ENCODE results near the gene DEPDC1. TPM values are rescaled to one million over a fixed set of nuclear protein-coding genes. Genes with fewer than 3 reads are reported as not detected.
"Not testable (repeated sequence)": the region's sequence is repeated elsewhere in the genome, so short reads cannot be mapped to it uniquely, and the experiment has no call there.

Gene DEPDC1
- total RNA-seq, 2 donors from 2014 or later = 1.9 to 5.6 TPM

DNA sequence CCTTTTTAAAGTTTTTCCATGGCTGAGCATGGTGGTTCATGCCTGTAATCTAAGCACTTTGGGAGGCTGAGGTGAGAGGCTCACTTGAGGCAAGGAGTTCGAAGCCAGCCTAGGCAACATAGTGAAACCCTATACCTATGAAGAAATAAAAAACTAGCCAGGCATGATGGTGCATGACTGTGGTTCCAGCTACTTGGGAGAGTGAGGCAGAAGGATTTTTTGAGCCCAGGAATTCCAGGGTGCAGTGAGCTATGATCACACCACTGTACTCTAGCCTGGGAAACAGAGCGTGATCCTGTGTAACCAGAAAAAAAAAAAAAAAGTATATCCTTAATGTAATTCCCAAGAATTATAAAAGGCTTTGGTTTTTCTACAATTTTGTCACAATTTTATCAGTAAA, 17.4 kb downstream of the DEPDC1 start:
- ATAC-seq (no peak), DNase-seq (no peak)
- intact Hi-C loops (cut with DNase I, micrococcal nuclease) = no loop called here

DNA sequence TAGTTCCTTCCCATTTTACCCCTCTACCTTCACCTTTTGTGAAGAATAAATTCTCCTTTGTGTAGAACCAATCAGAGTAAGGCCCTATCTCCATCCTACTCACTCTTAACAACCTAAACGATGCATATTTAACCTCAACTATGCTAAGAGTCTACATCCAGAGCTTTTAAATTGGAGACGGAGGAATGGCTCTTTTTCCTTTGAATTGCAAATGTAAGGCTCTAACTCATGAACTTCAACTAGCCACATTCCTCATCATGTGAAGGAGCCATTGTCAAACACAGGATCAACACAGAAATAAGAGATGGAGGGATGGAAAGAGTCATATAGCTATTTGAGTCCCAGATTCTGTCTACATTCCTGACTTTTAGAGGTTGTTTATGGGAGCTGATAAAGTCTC, 18.2 kb downstream of the DEPDC1 start:
- intact Hi-C loops (cut with DNase I, micrococcal nuclease) = no loop called here
- DNase-seq (no peak), ATAC-seq (no peak)

DNA sequence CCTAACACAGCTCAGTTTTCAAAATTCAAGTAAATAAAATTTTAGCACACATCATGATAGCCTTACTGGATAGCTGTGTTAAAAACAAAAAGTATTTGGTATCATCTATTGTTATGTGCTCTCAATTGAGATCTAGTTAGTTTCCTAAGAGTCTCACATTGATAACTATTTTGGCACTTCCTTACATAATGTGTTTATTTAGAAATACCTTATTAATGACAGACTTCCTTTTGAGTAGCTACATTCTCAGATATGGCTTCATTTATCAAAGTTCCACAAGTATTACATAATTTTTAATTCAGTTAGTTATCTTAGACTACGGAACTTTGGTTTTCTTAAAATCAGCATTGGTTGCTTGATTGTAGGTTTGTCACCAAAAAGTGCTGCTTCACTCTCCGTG, 20.3 kb downstream of the DEPDC1 start:
- intact Hi-C loops (cut with DNase I, micrococcal nuclease); DNase-seq; ATAC-seq: not testable (repeated sequence)

DNA sequence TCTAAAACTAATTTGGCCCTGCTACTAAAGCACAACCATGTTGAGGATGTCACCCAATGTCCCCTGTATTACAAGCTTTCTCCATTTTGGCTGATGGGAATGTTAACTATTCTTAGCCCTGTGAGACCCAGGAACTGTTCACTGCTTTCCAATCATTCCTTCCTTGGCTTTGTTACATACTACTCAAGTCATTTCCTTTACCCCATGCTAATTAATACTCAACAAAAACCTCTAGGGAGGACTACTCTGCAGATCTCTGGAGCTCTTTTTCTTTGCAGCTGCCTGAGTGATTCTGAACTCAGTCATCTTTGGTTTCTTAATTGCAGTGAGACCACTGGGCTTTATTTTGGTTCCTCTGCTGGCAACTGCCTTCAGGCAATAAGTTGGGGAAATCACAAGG, 23.8 kb downstream of the DEPDC1 start:
- ATAC-seq (no peak), DNase-seq (no peak)
- intact Hi-C loops (cut with DNase I, micrococcal nuclease) = no loop called here

DNA sequence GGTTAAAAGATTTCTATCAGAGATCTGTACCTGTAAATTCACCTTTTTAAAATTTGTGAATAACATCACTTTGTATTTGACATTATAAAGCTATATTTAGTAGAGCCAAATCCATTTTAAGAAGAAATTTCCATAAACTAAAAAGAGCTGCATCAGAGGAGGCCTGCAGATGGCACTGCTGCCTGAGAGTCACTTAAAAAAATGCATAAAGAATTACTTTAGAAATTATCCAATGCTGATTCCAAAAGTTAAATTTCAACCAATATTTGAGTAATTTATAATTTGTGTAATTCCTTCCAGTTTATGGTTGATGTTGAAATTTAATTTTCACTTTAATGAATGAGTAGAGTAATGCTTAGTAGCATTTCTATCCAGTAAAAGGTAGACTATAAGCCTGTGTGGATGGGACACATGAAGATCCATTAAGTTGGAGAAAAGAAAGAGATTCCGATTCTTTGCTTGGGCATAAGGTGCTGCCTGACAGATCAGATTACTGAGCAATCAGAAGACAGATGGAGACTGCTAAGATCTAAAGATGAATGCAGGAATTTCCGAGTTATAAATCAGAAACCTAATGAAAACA, 26.4 kb downstream of the DEPDC1 start:
- ATAC-seq (peak; percentile 36), DNase-seq (no peak)
- intact Hi-C loops (cut with DNase I, micrococcal nuclease) = no loop called here

DNA sequence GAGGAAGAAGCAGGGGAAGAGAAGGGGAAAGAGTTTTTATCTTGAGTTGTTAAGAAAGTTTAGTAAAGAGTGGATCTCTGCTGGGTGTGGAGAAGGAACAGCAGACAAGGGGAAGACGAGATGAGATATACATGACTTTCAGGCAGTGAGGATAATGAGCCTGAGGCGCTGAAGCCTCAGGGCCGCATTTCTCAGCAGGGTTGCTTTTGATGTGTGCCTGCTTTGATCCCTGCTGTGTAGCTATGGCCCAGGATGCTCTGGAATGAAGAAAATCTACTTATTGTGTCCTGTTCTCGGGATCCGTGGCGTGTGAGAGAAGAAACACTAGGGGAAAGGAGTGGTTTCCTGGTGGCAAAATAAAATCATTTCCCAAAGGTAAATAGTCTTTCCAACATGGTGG, 32.0 kb downstream of the DEPDC1 start:
- intact Hi-C loops (cut with DNase I, micrococcal nuclease) = no loop called here
- DNase-seq (no peak), ATAC-seq (no peak)

DNA sequence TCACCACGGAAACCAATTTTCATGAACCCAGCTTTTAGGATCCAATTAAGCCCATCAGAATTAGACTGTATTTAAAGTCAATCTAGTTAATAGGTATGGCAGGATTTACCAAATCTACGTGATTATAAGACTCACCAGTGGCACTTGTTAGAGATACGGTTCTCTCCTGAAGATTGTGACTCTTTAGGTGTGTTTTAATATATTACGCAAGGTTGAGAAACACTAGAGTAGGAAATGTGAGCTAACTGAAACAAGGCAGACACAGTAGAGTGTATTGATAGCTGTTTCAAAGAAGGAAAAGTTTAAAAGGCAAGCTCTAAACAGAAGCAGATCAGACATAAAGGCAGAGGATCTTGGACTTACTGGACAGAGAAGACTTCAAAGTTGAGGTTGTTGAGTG, 35.9 kb downstream of the DEPDC1 start:
- DNase-seq (no peak), ATAC-seq (no peak)
- intact Hi-C loops (cut with DNase I, micrococcal nuclease) = no loop called here

DNA sequence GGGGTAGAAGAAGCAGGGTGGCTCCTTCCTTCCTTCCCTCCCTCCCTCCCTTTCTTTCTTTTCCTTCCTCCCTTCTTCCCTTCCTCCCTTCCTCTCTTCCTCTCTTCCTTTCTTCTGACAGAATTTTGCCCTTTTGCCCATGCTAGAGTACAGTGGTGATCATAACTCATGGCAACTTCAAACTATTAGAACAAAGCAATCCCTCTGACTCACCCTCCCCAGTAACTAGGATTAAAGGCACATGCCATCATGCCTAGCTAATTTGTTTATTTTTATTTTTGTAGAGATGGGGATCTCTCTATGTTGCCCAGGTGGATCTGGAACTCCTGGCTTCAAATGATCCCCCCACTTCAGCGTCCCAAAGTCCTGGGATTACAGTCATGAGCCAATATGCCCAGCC, 37.1 kb downstream of the DEPDC1 start:
- DNase-seq (no peak), ATAC-seq (no peak)
- intact Hi-C loops (cut with DNase I, micrococcal nuclease) = no loop called here

DNA sequence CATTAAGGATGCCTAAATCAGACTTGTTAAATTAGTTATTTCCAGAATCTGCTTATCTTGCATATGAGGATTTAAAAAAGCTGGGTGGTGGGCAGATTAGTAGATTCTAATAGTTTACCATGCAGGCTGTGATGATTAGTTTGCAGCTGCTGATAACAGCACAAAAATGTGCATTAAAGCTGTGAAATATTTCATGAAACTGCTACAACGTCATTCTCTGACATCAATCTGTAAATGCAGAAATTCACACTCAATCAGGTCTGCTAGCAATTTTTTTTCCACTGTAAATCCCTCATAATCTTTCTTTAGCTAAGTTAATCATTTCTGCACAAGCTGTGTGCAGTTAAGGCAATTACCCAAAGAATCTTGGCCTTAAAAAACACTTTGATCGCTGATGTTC, 37.8 kb downstream of the DEPDC1 start:
- ATAC-seq = no peak
- intact Hi-C loops (cut with DNase I, micrococcal nuclease) = no loop called here
- DNase-seq = no peak

DNA sequence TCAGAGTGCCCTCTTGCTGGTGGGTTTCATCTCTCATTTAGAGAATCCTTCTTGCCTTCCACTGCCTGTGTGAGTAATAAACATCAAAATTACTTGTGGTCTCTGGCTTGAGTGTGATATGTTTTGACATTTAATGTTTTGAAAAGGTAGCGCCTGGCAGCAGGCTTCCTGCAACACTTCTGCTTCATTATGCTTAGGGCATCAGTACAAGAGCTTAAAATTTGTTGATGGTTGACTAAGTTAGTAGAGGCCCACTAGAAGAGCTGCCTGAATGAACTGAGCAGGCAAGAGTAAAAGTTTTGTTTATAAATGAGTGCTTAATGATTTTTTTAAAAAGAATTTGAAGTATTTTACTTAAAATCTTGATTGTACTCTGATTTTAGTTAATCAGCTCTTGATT, 40.7 kb downstream of the DEPDC1 start:
- DNase-seq (no peak), ATAC-seq (no peak)
- intact Hi-C loops (cut with DNase I, micrococcal nuclease) = no loop called here

DNA sequence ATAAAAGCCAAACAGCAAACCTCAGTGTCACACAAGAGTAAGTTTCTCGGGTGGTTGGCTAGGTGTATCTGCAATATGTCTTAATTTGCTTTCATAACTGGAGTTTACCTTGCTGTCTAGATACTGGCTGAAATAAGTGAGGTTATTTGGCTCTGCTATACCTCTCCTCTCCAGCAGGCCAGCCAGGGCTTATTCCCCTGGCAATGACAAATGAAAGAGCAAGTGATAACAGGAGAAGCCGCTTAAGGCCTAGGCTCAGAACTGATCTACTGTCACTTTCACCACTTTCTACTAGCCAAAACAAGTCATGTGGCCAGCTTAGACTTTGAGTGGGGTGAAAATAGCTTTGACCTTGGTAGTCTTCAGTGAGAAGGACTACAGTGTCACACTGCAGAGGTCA, 42.3 kb downstream of the DEPDC1 start:
- intact Hi-C loops (cut with DNase I, micrococcal nuclease) = no loop called here
- no peak for ATAC-seq

DNA sequence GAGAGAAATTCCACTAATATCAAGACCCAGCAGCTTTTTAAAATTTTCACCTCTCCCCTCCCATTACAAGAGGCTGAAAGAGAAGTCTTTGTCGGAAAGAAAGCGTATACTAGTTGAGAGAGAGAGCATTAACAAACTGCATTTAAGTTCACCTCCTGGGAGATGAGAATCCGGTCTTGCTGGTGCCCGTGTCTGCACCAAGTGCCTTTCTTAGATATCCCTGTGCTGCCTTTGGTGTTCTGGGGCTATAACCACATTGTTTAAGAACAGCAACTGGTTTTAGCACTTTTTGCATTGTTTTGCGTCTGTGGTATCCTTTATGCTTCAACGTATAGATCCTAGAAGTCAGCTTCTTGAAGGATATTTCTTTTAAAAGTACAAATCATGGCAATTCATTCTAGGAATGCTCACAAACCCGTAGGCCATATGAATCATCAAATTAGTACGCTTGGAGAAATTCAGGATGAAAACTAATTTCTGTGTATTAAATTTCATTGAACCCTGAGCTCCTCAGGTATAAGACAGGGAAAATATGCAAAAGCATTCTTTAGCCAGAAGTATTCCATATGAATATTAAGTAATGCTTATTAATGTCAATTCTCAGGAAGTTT, 43.7 kb downstream of the DEPDC1 start:
- DNase-seq (no peak), ATAC-seq (no peak)
- intact Hi-C loops (cut with DNase I, micrococcal nuclease) = no loop called here

More for the DNA sequence above, 42.3 kb downstream of the DEPDC1 start:
- DNase-seq = no peak

DNA sequence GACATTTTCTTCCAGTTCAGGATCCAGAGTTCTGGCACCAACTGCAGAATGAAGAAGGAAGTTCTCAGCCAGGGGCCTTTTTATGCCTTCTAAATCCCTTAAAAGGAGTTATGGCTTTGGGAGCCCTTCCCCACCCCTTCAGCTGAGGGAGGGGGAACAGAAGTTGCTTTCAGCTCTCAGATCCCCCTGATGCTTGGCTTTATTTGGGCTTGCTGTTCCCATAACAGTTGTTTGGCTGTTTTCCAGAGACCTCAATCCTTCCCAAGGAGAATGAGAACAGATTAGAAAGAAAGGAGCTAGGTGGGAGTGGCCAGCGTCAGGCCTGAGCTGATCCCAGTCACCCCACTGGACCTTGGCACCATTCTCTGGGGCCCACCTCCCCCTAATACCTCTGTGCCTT, 47.0 kb downstream of the DEPDC1 start, which contains the start of gene RPE65:
Gene RPE65, minus strand, starts transcription at position 54 of the 400 bp plus-strand sequence. Its CDS starts 49 bp downstream, at position 5.
- intact Hi-C loops (cut with DNase I, micrococcal nuclease) = no loop called here
- no peak for DNase-seq
- no peak for ATAC-seq

DNA sequence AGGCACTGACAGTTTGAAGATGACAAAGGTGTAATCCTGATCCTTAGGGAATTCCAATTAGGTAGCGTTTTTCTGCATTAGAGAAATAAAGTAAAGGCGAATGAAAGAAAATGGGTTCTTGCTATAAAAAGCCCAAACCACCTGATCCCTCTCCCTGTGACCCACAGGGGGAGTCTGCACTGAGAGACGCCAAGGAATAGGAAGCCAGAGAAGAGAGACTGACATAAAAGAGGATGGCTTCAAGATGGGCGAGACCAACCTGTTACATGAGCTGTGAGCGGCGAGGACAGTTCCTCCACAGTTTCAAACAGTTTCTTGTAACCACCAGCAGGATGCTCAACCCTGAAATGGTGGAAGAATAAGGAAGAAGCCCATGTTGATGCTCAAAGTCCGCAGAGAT, 48.5 kb downstream of the DEPDC1 start:
- DNase-seq = no peak

DNA sequence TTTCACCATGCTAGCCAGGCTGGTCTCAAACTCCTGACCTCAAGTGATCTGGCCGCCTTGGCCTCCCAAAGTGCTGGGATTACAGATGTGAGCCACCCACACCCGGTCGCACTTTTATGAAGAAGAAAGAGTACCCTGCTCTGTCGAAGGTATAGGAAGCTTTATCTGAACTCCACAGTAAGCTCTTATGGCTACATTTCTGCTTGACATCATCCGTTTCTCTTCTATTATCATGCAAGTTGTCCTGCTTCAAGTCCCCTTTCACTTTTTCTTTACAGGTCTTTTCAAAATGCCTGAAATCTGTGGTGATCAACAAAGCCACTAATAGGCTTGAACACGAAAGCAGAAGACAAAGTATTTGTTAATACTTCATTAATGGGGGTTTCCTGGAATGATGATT, 51.2 kb downstream of the DEPDC1 start:
- intact Hi-C loops (cut with DNase I, micrococcal nuclease) = no loop called here
- no peak for DNase-seq
- no peak for ATAC-seq

More for the DNA sequence above, 48.5 kb downstream of the DEPDC1 start:
- intact Hi-C loops (cut with DNase I, micrococcal nuclease) = no loop called here
- no peak for ATAC-seq

DNA sequence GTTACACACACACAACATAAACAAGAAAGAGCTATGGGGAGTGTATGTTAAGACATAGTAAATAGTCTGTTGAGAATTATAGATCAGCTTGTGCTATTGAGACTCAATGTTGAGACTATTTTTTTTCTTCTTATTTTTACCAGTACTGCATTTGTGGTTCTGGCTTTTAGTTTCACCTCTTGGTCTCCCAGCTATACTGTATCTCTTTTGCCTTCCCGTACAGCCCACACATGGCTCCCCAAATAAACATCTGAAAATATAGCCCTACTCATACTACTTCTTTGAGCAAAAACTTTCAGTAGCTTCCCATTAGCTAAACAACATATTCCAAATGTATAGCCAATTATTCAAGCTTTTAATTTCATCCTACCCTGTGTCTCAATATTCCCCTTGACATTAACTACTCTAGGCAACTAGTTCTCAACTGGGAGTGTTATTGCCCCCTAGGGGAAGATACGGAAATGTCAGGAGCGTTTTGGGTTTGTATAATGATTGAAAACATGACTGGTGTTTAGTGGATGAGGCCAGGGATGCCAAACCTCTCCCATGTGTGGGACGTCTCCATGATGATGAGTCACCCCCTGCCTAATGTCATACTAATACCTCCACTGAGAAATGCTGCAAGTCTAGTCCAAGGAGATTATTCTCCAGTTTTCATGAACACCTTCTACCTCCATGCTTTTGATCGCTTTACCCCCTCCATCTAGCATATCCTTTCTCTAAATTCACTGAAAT, 53.9 kb downstream of the DEPDC1 start:
- intact Hi-C loops (cut with DNase I, micrococcal nuclease) = no loop called here
- DNase-seq (no peak), ATAC-seq (no peak)

DNA sequence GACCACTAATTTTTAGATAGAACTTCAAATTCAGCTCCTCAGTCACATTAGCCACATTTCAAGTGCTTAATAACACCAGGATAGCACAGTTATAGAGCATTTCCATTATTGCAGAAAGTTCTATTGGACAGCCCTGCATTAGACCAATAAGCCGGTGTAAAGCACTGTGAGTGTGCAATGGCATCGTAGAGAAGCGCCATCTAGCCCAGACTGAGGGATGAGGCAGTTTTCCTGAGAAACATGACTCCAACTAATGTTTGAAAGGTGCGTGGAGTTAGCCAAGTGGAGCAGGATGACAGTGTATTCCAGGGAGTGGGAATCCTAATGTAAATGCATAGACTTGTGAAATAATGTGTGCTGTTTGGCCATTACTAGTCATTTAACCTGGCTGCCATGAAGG, 54.9 kb downstream of the DEPDC1 start:
- intact Hi-C loops (cut with DNase I, micrococcal nuclease) = no loop called here
- ATAC-seq (no peak), DNase-seq (no peak)

DNA sequence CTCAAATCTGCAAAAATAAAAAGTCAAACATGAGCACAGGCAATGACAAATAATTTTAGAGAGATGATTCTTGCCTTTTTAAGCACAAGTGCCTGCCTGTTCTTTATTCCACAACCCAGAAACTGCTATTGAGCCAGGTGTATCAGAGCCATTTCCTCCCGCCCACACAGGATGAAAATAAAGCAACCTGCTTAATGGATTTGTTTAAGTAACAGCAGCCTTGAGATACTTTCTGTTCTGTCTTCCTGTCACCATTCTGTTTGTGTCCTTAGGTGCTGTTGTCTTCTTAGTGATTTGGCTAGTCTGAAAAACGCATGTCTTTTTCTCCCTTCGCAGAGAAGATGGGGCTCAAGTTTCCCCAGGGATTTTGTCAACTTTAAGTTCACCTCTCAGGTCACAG, 58.6 kb downstream of the DEPDC1 start:
- no peak for ATAC-seq
- intact Hi-C loops (cut with DNase I, micrococcal nuclease) = no loop called here
- no peak for DNase-seq

DNA sequence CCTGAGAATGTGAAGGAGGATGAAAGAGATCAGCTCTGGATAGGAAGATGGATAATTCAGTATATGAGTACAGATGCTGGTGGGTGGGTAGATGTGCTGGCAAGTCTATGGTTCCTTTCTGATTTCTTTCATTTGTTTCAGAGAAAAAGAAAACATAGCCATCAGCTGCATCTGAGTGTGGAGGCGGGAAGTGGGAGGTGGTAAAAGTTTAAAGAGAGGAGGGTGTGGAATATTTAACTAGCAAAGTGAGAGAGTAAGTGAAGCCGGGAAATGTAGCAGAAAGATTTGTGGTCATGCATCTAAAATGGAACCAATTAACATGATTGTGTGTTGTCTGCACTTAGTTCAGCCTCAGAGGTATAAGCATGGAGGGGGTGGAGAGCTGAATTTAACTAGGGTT, 63.5 kb downstream of the DEPDC1 start:
- ATAC-seq (no peak), DNase-seq (no peak)
- intact Hi-C loops (cut with DNase I, micrococcal nuclease) = no loop called here

DNA sequence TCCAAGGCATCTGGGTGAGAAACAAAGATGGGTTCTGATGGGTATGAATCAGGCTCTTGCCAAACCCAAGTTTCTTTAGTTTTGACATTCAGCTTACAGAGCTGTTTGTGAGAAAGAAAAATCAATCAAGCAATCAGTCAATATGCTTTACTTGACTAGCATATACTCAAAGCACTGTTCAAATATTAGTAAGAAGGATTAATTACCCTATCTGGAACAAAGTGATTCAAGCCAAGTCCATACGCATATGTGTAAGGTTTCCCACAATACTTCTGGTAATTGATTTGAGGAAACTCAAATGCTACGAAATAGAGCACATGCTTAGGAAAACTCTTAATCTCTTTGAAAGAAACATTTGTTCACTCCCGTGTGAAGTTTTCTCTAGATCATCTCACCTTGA, 65.8 kb downstream of the DEPDC1 start:
- ATAC-seq (no peak), DNase-seq (no peak)
- intact Hi-C loops (cut with DNase I, micrococcal nuclease) = no loop called here

Measured in left colon (tissue), 2 donors.